H1 (cell line): ENCODE results near the gene CEP126. TPM values are rescaled to one million over a fixed set of nuclear protein-coding genes. Genes with fewer than 3 reads are reported as not detected.

Experiments
- GABPA ChIP-seq: IDR thresholded peaks from 2 replicates; pipeline ENCODE4 v1.6.1; 2011; ENCODE audit warnings: mild to moderate bottlenecking, low read length, moderate library complexity, borderline replicate concordance; ENCODE audit not compliant: insufficient read depth
- polyA plus RNA-seq, 7 experiments: library from polyadenylated mRNA; depleted of rRNA in 3 of 7; stranded (reverse) in 5 of 7; unstranded in 2 of 7; fragments of >200 nt in 5 of 7; fragments of 200-250 nt in 2 of 7; gene quantifications; 1 replicate in 5 of 7; 2 replicates in 1 of 7; 4 replicates in 1 of 7; pipeline versions ENCODE4 v1.2.1 to v1.2.3, GENCODE V29; 2011 to 2013; ENCODE audit warnings: missing spikeins in 2 of 7, mixed read lengths in 2 of 7
- total RNA-seq: library from RNA; stranded (reverse); fragmentation: NEBNext Ultra II Directional; extraction: Animal tissue kit (Norgen Biotek cat#: 25700); gene quantifications from 2 replicates; pipeline ENCODE4 v1.2.1, GENCODE V29; 2021

Gene CEP126
- total and polyA plus RNA-seq, 2 of the 8 experiments (the other 6 are each of a cell fraction or from before 2014, with no cell fraction given): 0.76 to 1.9 TPM

DNA sequence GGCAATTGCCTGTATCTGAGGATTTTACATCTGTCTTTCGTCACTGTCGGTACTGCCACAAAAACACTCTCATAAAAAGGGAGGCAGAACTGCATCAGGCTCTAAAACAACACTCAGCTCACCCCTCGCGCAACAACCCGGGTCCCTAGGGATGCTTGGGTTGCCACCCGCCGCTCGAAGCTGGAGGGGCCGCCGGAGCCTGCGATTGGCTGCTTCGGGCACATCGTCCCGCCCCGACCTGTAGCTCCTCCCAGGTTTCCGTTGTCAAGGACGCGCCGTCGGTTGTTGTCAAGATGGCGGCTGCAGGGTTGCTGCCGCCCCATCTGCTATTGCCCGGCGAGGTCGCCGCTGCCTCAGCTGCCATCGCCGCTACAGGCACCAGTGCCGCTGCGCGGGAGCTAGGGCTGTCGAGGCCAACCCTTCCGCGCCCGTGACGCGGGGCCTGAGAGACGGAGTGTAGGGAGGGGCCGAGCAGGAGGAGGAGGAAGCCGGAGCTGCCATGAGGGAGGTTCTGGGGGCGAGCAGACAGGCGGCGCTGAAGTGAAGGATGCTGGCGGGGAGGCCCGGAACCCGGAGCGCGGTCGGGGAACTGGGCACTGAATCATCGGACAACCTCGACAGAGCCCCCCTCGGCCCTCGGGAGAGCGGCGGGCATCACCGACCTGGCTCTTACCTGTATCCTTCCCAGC lies at the start of gene CEP126 (continued):
- no peak for TF ChIP-seq GABPA
- TF ChIP-seq, all 59 proteins: peak for 21
